Right kidney (tissue), 1 donor: Measurements from ENCODE around the gene SDC1.

ENCODE experiments used
- DNase-seq: peaks from one replicate; pipeline ENCODE4 v3.0.0-alpha.2; 2016

Gene SDC1

DNA sequence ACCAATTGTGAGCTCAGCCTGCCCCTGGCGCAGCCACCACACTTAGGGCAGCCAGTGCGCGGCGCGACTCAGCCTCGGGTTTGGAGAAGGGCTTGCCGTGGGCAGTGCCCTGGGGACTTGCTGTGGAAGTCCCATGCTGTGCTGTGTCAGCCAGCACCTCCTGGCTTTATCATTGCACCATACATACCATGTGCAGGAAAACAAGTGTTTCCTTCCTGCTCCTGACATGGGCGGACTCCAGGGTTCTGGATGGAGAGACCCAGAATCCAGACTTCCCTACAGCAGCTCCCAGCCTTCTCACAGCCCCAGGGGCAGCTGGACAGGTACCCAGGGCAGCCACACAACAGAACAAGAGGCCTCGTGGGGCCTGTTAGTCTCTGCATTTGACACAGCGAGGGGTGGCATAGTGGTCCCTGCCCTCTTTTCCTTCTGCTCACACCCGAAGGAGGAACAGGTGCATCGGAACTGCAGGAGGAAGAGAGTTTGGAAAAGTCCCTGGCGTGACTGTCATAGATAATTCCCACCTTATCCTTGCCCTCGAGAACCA, 54.2 kb downstream of the SDC1 start:
- DNase-seq: no peak

GRCh38 chr2:20169796-20170703, 54.9 kb downstream of the SDC1 start:
- DNase-seq: no peak

- DNase-seq: no peak
Observed at GRCh38 chr2:20168727-20169696, 55.9 kb downstream of the SDC1 start.

DNA sequence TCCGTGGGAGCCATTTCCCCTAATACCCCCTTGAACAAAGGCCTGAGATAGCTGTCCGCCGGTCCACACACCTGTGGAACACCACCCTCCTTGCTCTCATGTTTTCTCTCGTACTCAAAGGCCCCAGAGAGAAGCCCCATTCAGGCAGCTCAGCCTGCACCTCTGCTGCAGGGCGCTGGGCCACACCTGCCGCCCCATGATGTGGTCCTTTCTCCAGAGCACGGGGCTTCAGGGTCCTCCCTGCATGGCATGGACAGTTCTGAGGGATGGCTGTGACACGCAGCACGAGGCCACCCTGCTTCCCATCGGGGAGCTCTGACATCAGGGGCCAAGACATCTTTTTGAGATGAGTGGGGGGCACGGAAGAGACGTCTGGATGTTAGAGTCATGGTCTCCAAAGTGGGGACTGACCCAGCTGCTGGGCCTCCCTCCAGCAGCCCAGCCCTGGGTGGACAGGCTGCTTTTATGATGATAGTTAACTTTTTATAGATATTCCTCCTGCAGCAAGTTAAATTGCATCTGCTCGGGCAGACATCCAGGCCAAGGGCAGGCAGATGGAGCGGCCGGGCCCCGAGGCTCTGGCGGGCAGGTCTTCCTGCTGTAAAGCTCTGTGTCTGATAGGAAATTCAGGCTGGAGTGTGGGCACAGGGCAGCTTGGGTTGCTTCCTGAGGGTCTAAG, 56.7 kb downstream of the SDC1 start:
- no peak for DNase-seq

DNA sequence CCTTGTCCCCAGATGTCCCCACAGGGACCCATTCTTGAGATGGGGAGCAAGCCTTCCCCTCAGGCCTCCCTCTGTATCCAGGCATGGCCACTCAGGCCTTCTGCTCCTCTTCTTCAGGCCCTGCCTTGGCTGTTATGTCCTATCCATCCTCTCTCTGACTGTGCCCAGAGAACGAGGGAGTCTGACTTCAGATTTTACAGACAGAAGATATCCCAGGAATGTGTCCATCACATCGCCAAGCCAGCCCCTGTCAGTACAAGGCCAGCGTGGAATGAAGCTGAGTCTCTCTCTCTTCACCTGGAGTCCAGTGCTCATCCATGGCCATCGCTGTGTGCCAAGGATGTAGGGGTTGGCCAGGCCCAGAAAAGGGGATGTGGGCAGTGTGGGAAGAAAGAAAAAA, 57.6 kb downstream of the SDC1 start:
- no peak for DNase-seq

GRCh38 chr2:20165677-20166509, 59.0 kb downstream of the SDC1 start:
- no peak for DNase-seq

DNA sequence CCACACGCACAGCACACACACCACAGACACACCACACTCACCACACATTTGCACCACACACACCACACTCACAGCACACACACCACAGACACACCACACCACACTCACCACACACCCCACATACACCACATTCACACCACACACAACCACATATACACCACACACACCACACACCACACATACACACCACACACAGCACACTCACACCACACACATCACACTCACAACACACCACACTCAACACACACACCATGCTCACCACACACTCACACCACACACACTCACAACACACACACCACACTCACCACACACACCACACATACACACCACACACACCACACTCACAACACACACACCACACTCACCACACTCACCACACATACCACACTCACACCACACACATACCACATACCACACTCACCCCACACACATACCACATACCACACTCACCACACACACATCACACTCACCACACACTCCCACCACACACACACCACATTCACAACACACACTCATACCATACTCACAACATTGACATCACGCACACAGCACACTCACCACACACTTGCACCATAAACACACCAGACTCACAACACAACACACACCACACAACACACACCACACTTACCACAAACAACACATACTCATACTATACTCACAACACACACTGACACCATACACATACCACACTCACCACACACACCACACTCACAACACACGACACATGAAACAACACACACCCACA, 60.0 kb downstream of the SDC1 start:
- DNase-seq: no peak

GRCh38 chr2:20164061-20164733, 60.7 kb downstream of the SDC1 start:
- DNase-seq: no peak

DNA sequence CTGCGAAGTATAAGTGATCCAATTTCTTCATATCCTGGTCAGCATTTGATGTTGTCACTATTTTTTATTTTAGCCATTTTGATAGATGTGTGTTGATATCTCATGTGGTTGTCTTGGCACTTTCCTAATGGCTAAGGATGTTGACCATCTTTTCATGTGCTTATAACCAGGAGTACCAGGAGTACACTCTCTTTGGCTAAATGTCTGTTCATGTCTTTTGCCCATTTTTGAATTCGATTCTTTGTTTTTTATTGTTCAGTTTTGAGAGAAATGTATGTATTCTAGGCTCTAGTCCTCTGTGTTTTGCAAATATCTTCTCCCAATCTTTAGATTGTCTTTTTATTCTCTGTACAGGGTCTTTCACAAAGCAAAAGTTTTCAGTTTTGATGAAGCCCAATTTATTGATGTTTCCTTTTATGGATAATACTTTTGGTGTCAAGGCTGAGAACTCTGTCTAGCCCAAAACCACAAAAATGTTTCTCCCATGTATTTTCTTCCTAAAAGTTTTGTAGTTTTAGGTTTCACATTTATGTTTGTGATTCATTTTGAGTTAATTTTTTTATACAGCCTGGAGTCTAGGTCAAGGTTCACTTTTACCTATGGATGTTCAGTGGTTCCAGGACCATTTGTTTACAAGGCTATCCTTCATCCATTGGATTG, 65.4 kb downstream of the SDC1 start:
- no peak for DNase-seq

DNA sequence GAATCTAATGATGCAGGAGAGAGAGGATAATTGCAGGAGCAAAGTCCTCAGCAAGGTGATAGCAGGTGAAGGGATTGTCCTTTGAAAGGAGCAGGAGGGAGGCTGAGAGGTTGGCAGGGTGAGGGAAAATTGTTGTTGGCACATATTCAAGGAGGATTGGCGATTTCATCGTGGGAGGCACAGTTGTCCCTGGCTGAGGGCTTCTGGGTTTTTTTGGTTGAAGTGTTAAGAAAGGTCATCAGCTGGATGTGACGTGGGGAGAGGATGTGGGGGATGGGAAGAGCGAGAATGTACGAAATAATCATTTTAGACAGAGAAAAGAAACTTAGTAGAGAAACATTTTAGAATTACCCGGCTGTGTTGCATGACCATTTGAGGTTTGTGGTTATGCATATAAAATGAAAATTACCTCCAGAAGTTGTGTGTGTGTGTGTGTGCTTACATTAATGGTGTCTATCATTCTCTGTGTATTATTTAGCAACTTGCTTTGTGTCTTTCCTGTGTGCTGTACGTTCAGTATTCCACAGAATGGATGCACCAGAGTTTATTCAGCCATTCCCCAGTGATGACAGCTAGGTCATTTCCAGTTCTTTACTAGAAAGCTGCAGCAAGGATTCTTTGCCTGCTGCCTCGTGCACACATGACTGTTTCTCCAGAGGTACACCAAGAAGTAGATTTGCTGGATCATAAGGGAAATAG, 67.6 kb downstream of the SDC1 start:
- DNase-seq: no peak

- no peak for DNase-seq
Observed at GRCh38 chr2:20156836-20157192, 68.1 kb downstream of the SDC1 start.

GRCh38 chr2:20156076-20156759, 68.7 kb downstream of the SDC1 start:
- no peak for DNase-seq

GRCh38 chr2:20153131-20153851, 71.6 kb downstream of the SDC1 start:
- no peak for DNase-seq

GRCh38 chr2:20150806-20151571, 73.9 kb downstream of the SDC1 start:
- DNase-seq: peak; percentile 46
